ENCODE measurements around the gene CDK5RAP1.
"Not testable (repeated sequence)": the region's sequence is repeated elsewhere in the genome, so short reads cannot be mapped to it uniquely, and the experiment has no call there.

Gene CDK5RAP1

GRCh38 chr20:33441142-33441955 lies 40.0 kb upstream of the CDK5RAP1 start:
- POLR2A ChIA-PET: interaction anchor here (0.5 to 1.5 kb wide), 2 partner anchors 8 to 40 kb away, joined by 3 to 6 read pairs; partner anchors contain the start of gene CDK5RAP1
- Histone ChIP-seq H3K4me1 (ENCODE audit: control insufficient read depth, insufficient read depth, low read length) (no peaks in the 10 kb centered on the region; the same call in 1 of the 2 replicates), H3K27ac (ENCODE audit: extremely low read depth, low read depth, low read length) (no peak overlapping the region), H3K36me3 (ENCODE audit: control insufficient read depth in 2 of 2, insufficient read depth in 1 of 2, low read length in 2 of 2) (peaks cover 0 to 8% of the 10 kb centered on the region in 2 experiments; a peak in 2 of 3 replicates), H3K4me3 (ENCODE audit: low read depth, low read length) (no peak overlapping the region), H3K9me3 (ENCODE audit: control insufficient read depth, insufficient read depth, low read depth, low read length) (no peaks in the 10 kb centered on the region)
- TF ChIP-seq ZNF48 (tag by site-specific recombination; IDR thresholded peaks at IDR 0.05): no peak
- TF ChIP-seq ZFHX2 (tag by site-specific recombination; conservative IDR thresholded peaks at IDR 0.05): peak; percentile 40
- TF ChIP-seq EGR2 (tag by site-specific recombination; IDR thresholded peaks at IDR 0.05; ENCODE audit: low read depth): peak; percentile 55
- TF ChIP-seq ZBTB17 (tag by site-specific recombination; IDR thresholded peaks at IDR 0.05): peak; percentile 59
- CTCF ChIA-PET: interaction anchor here (1.0 kb wide), 1 partner anchor 212 kb away, joined by 3 read pairs; no protein-coding TSS in a partner anchor

DNA sequence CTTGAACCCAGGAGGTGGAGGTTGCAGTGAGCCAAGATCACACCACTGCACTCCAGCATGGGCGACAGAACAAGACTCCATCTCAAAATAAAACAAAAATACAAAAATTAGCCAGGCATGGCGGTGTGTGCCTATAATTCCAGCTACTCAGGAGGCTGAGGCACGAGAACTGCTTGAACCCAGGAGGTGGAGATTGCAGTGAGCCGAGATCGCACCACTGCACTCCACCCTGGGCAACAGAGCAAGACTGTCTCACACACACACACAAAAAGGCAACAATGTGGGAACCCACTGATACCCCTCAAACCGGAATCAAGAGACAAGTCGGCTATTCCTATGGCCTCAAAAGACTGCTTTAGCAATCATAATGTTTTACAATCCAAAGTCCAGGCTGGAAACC lies 39.2 kb upstream of the CDK5RAP1 start:
- not testable (repeated sequence) for H3K4me1 ChIP-seq (ENCODE audit: control insufficient read depth, insufficient read depth, low read length)

DNA sequence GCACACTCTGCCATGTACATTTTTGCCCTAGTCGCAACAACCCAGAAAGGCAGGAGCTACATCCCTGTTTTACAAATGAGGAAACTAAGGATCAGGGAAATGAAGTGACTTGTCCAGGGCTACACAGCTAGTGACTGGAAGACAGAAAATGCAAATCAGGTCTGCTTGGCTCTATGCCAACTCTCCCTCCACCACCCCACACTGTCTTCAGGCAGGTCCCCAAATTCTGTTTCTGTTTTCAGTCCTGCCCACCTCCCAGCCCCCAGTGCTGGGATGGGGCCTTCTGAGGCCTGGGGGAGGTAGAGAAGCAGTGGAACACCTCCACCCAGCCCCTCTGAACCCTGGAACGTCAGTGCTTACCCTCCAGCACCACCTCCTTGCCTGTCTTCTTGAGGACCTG lies 37.2 kb upstream of the CDK5RAP1 start:
- H3K27ac ChIP-seq (ENCODE audit: extremely low read depth, low read depth, low read length): no peak overlapping the region

More for the DNA sequence above, 39.2 kb upstream of the CDK5RAP1 start:
- H3K4me3 ChIP-seq (ENCODE audit: low read depth, low read length); H3K9me3 ChIP-seq (ENCODE audit: control insufficient read depth, insufficient read depth, low read depth, low read length); H3K36me3 ChIP-seq (ENCODE audit: control insufficient read depth in 2 of 2, insufficient read depth in 1 of 2, low read length in 2 of 2); H3K27ac ChIP-seq (ENCODE audit: extremely low read depth, low read depth, low read length); POLR2A ChIA-PET: not testable (repeated sequence)
- CTCF ChIA-PET: interaction anchor here (1.0 kb wide), 1 partner anchor 213 kb away, joined by 3 read pairs; no protein-coding TSS in a partner anchor

GRCh38 chr20:33437141-33437911 lies 36.0 kb upstream of the CDK5RAP1 start:
- no peak overlapping the region for H3K4me3 ChIP-seq (ENCODE audit: low read depth, low read length)
- no peaks in the 10 kb centered on the region for H3K9me3 ChIP-seq (ENCODE audit: control insufficient read depth, insufficient read depth, low read depth, low read length)
- ChIA-PET POLR2A (interaction anchor here (0.6 kb wide), 1 partner anchor 63 kb away, joined by 3 read pairs; no protein-coding TSS in a partner anchor), CTCF (no interaction called here)
- no peaks in the 10 kb centered on the region for H3K4me1 ChIP-seq (ENCODE audit: control insufficient read depth, insufficient read depth, low read length)
- H3K27ac ChIP-seq (ENCODE audit: extremely low read depth, low read depth, low read length): no peak overlapping the region
- peaks cover 0 to 13% of the 10 kb centered on the region in 2 experiments; a peak in 2 of 3 replicates for H3K36me3 ChIP-seq (ENCODE audit: control insufficient read depth in 2 of 2, insufficient read depth in 1 of 2, low read length in 2 of 2)
- TF ChIP-seq WT1 (tag by site-specific recombination; IDR thresholded peaks at IDR 0.05) (no peak), ZNF48 (tag by site-specific recombination; IDR thresholded peaks at IDR 0.05) (no peak), ZSCAN16 (tag by site-specific recombination; IDR thresholded peaks at IDR 0.05) (no peak), ZNF214 (tag by site-specific recombination; IDR thresholded peaks at IDR 0.05; ENCODE audit: borderline replicate concordance) (no peak), ZNF843 (tag by site-specific recombination; IDR thresholded peaks at IDR 0.05) (no peak), ZNF223 (tag by site-specific recombination; IDR thresholded peaks at IDR 0.05) (no peak), HOXC10 (CRISPR knock-in tag; IDR thresholded peaks at IDR 0.05) (no peak), SALL2 (tag by site-specific recombination; IDR thresholded peaks at IDR 0.05; ENCODE audit: borderline replicate concordance) (no peak)
- TF ChIP-seq, protein P1, sequence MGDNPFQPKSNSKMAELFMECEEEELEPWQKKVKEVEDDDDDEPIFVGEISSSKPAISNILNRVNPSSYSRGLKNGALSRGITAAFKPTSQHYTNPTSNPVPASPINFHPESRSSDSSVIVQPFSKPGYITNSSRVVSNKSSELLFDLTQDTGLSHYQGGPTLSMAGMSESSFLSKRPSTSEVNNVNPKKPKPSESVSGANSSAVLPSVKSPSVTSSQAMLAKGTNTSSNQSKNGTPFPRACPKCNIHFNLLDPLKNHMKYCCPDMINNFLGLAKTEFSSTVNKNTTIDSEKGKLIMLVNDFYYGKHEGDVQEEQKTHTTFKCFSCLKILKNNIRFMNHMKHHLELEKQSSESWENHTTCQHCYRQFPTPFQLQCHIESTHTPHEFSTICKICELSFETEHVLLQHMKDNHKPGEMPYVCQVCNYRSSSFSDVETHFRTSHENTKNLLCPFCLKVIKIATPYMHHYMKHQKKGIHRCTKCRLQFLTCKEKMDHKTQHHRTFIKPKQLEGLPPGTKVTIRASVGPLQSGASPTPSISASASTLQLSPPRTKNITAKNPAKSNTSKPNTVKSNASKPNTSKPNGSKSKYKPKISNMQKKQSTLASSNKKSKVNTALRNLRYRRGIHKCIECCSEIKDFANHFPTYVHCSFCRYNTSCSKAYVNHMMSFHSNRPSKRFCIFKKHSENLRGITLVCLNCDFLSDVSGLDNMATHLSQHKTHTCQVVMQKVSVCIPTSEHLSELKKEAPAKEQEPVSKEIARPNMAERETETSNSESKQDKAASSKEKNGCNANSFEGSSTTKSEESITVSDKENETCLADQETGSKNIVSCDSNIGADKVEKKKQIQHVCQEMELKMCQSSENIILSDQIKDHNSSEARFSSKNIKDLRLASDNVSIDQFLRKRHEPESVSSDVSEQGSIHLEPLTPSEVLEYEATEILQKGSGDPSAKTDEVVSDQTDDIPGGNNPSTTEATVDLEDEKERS (tag by site-specific recombination; IDR thresholded peaks at IDR 0.05): no peak

More for the DNA sequence above, 37.2 kb upstream of the CDK5RAP1 start:
- Histone ChIP-seq H3K4me3 (ENCODE audit: low read depth, low read length) (no peak overlapping the region), H3K36me3 (ENCODE audit: control insufficient read depth in 2 of 2, insufficient read depth in 1 of 2, low read length in 2 of 2) (peaks cover 0 to 13% of the 10 kb centered on the region in 2 experiments; a peak in 2 of 3 replicates), H3K4me1 (ENCODE audit: control insufficient read depth, insufficient read depth, low read length) (no peaks in the 10 kb centered on the region), H3K9me3 (ENCODE audit: control insufficient read depth, insufficient read depth, low read depth, low read length) (no peaks in the 10 kb centered on the region)
- no peak for TF ChIP-seq CTCF (tag by site-specific recombination; IDR thresholded peaks at IDR 0.05)
- TF ChIP-seq ZNF580 (tag by site-specific recombination; IDR thresholded peaks at IDR 0.05): no peak
- no peak for TF ChIP-seq ZNF596 (tag by site-specific recombination; IDR thresholded peaks at IDR 0.05)
- ChIA-PET CTCF (interaction anchor here (0.9 kb wide), 1 partner anchor 19 kb away, joined by 4 read pairs; no protein-coding TSS in a partner anchor), POLR2A (no interaction called here)
